Activated T-cell treated with anti-CD3 and anti-CD28 coated beads for 48 hours (primary cell): ENCODE results near the gene SLC6A1.
"Not testable (repeated sequence)": the region's sequence is repeated elsewhere in the genome, so short reads cannot be mapped to it uniquely, and the experiment has no call there.

ENCODE experiments used
- DNase-seq: peaks from one replicate; pipeline ENCODE4 v3.0.0-alpha.2; 2020; ENCODE audit warnings: low read depth

The SLC6A1 gene

DNA sequence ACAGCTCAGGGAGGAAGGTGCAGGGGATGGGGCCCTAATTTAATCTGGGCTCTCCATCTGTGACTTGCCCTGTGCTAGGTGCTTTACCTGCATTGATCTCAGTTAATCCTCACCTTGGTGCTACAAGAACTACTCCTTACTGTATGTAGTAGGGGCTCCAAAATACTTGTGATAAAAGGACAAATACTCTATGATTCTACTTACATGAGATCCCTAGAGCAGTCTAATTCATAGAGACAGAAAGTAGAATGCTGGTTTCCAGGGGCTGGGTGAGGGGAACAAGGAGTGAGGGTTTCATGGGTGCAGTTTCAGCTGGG, 67.2 kb downstream of the SLC6A1 start:
- DNase-seq: no peak

DNA sequence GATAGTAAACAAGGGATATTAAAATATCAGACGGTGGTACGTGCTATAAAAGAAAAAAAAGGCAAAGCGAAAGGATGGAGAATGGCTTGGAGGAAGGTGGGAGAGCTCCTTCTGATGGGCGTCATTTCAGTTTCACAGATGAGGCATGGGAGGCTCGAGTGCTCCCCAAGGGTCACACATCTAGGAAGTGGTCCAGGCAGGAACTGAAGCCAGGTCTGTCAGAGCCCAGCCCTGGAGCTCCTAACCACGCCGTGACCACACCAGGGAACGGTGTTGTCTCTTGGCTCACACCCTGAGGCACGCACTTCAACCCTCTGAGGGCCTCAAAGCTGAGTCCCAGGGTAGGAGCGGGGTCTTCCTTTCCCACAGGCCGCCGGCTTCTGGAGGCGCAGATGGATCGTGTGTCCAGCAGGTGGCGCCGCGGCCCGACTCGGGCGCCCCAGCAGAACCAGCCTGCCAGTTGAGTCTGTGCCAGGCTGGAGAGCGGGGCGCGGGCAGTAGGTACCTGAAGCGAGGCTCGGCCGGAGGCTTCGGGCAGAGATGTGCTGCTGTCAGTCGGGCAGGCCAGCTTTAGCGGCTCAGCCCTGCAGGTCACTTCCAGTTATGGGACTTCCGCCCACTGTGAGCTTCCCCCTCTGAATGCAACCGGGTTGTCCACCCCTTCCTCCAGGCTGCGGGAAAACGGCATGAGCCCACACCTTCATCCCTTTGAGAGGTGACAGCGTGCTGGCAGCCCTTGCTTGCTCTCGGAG, 68.1 kb downstream of the SLC6A1 start:
- peak; percentile 59 for DNase-seq

DNA sequence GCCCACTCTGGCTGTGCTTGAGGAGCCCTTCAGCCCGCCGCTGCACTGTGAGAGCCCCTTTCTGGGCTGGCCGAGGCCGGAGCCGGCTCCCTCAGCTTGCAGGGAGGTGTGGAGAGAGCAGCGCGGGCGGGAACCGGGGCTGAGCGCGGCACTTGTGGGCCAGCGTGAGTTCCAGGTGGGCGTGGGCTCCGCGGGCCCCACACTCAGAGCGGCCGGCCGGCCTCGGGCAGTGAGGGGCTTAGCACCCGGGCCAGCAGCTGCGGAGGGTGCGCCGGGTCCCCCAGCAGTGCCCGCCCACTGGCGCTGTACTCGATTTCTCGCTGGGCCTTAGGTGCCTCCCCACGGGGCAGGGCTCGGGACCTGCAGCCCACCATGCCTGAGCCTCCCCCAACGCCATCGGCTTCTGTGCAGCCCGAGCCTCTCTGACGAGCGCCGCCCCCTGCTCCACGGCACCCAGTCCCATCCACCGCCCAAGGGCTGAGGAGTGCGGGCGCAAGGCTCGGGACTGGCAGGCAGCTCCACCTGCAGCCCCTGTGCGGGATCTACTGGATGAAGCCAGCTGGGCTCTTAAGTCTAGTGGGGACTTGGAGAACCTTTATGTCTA, 68.8 kb downstream of the SLC6A1 start:
- not testable (repeated sequence) for DNase-seq

DNA sequence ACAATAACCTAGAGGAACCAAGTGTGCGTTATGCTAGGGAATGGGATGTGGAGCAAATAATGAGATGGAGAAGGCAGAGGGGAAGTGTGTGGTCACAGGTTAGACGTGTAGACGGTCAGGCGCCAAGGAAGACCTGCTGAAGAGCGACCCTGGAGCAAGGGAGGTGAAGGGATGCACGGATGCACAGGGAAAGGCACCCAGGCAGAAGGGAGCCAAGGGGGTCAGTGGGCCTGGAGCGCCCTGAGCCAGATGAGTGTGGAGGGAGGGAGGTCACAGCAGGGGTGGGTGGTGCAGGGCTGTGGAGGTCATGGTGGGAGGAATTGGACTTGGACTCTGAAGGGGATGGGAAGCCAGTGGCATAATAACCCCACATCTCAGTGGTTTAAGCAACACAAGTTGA, 70.2 kb downstream of the SLC6A1 start:
- no peak for DNase-seq

DNA sequence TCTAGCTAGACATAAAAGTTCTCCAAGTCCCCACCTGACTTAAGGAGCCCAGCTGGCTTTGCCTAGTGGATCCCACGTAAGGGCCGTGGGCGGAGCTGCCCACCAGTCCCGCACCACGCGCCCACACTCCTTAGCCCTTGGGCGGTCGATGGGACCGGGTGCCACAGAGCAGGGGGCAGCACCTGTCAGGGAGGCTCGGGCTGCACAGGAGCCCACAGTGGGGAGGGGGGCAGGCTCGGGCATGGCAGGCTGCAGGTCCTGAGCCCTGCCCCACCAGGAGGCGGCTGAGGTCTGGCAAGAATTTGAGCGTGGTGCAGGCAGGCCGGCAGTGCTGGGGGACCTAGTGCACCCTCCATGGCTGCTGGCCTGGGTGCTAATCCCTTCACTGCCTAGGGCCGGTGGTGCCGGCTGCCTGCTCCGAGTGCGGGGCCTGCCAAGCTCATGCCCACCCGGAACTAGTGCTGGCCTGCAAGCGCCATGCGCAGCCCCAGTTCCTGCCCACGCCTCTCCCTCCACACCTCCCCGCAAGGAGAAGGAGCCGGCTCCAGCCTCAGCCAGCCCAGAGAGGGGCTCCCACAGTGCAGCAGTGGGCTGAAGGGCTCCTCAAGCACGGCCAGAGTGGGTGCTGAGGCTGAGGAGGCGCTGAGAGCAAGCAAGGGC, 78.7 kb downstream of the SLC6A1 start:
- DNase-seq: no peak

DNA sequence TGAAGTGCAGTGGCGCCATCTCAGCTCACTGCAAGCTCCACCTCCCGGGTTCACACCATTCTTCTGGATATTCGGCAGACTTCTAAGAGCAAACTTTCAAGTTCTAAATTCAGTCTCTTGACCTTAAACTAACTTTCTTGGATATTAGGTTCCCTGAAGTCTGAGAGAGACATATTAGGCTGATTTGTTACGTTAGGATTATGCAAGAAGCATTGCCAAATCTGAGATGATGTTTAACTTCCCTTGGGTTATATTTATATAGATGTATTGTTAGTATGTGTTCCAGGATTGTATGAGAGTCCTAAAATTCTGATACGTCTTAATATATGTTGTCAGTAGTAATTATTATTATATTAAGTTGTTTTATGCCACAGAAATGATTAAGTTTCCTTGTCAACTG, 80.1 kb downstream of the SLC6A1 start:
- DNase-seq: no peak

DNA sequence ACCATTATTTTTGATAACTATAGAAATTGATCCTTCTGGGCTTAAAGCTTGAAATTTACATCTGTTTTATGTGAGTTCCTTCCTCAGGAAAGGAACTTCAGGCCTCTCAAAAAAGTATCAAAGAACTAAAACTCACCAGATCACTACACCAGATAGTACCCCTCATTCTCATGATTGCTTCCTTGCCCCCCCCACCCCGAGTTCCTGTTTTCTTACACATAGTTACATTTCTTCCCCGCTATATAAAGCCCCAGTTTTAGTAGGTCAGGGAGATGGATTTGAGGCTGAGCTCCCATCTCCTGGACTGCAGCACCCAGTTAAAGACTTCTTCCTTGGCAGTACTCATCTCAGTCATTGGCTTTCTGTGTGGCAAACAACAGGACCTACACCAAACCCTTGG, 81.5 kb downstream of the SLC6A1 start:
- no peak for DNase-seq

DNA sequence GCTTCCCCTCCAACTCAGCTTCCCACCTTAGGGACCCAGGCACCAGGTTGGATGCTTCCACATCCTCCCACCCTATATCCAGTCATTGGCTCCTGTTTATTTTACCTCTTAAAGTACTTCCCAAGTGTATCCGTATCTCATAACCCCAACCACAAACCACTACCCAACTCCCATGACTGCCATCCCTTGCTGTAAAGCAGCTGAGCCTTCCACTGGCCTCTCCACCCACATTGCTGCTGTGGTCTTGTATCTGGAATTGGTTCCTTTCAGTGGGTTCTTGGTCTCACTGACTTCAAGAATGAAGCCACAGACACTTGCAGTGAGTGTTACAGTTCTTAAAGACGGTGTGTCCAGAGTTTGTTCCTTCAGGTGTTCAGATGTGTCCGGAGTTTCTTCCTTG, 81.9 kb downstream of the SLC6A1 start:
- DNase-seq: no peak

DNA sequence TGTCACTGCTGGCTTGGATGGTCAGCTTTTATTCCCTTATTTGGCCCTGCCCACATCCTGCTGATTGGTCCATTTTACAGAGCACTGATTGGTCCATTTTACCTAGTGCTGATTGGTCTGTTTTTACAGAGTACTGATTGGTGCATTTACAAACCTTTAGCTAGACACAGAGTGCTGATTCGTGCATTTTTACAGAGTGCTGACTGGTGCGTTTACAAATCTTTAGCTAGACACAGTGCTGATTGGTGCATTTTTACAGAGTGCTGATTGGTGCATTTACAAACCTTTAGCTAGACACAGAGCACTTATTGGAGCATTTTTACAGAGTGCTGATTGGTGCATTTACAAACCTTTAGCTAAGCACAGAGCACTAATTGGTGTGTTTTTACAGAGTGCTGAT, 82.6 kb downstream of the SLC6A1 start:
- DNase-seq: not testable (repeated sequence)

DNA sequence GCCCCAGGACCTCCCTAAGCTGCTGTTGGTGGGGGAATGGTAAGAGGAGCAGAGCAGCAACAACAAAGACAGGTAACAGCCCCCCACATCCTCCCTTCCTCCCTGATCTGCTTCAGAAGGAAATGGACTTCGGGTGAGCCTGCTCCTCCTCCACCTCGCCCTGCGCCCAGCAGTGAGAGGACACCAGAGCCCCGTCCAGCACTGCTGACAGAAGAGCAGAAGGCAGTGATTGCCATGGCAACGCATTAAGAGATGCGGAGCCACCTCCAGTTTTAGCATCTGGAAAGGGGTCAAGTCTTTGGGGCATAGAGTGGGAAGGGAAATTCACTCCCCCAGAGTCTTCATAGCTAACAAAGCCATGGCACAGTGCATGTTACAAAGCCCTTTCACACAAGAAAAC, 84.2 kb downstream of the SLC6A1 start:
- no peak for DNase-seq

DNA sequence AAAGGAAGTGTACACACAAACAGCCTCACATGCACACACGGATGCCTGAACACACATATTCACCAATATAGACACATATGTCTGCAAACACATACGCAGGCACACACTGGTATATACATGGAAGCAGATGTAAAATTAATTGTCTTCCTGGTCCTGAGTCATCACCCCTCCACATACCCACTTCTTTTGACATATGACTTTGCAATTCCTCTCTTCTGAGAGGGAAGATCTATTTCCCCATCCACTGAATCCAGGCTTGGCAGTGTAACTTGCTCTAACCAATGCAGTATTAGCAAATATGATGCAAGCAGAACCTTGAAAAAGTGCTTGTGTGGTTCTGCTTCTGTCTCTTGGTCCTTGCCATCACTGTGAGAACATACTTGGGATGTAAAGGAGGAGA, 84.9 kb downstream of the SLC6A1 start:
- DNase-seq: no peak

DNA sequence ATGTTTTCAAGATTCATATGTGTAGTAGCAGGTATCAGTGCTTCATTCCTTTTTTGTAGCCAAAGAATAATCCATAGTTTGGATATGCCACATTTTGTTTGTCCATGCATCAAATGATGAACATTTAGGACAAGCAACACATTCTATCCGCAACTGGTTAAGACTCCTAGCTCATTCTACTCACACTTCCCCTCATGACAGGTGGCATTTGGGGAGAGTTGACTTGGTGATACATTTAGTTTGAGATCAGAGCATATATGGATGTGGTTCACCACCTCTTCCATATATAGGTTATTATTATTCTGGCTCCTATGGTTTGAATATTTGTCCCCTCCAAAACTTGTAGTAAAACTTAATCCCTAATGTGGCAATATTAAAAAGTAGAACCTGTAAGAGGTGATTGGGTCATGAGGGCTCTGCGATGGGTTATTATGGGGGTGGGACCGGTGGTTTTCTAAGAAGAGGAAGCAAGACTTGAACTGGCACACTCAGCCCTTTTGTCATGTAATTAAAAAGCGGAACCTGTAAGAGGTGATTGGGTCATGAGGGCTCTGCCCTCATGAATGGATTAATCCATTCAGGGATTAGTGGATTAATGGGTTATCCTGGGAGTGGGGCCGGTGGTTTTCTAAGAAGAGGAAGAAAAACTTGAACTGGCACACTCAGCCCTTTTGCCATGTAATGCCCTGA, 86.4 kb downstream of the SLC6A1 start:
- no peak for DNase-seq

DNA sequence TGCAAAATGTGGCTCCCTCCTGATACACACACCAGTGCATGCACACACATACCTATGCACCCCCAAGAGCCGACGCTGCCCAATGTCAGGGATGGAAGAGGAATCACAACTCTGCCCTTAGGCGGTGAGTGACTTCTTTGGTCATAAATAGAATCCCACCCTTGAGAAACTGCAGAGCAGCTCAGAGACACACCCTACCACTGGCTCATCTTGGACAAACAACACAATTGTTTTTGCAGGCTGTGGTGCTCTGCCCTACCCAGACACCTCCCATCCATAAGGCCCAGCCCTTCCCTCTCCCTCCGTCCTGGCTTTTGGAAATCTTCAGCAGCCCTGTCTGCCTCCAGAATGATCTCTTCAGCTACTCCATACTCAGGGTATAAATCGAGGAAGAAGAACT, 87.9 kb downstream of the SLC6A1 start:
- no peak for DNase-seq

DNA sequence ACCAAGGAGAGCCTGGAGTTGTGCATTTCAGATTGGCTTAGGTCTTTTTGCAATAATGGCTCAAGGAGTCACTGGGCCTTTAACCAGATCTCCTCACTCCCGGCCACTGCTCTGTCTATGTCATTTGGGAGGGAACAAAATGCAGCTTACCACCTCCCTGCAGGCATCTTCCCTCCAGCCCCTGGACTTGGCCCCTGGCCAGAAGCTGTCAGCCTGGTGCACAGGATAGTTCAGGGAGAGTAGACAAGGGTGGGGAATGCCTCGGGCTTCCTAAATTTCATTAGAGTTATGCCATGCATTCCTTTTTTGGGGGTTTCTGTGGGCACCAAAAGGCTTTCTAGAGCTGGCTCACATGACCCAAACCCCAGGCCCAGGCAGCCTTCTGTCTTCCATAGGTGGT, 91.5 kb downstream of the SLC6A1 start:
- no peak for DNase-seq

DNA sequence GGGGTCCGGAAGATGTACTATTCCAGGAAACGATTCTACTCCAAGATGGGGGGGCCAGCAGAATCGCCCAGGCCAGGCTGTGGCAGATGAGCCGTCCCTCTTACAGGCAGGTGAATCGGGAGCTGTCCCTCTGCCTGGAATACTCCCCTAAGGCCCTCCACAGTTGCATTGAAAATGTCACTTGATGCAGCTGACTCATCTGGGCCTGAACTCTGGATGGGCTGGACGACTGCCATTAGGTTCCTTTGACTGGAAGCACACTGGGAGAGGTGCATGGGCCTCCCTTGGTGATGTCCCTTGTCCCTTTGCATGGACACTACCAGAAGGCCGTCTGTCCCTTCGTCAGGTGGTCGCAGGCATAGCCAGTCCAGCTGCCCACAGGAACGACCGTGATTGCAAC, 92.1 kb downstream of the SLC6A1 start:
- DNase-seq: no peak

DNA sequence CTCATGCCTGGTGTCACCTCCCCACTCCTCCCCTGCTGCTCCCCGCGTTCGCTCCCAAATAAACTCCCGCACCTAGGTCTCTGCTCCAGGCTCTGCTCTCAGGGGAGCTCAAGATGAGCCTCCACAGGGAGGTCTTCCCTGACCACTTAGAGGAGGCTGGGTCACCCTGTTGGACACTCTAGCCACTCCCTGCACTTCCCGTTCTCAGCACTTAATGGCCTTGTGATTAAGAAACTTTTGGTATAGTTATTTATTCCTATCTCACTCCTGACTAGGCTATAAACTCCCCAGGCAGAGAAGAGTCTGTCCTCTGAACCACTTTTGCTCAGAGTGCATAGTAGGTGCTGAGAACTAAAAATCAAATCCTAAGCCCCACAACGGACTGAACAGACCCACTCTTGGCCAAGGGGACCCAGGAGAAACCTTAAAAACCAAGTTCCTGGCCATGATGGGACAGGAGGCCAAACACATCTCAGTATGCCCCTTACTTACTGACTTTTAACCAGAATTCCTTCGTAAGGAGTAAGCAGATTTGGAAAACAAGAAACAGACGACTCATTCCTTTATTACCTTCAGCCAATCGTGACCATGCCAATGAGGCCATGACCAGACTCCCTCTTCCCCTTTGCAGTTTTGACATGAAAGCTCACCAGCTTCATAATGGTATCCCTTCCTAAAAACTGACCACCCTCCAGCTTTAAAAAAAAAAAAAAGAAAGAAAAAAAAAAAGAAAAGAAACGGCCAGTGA, 92.7 kb downstream of the SLC6A1 start:
- no peak for DNase-seq

DNA sequence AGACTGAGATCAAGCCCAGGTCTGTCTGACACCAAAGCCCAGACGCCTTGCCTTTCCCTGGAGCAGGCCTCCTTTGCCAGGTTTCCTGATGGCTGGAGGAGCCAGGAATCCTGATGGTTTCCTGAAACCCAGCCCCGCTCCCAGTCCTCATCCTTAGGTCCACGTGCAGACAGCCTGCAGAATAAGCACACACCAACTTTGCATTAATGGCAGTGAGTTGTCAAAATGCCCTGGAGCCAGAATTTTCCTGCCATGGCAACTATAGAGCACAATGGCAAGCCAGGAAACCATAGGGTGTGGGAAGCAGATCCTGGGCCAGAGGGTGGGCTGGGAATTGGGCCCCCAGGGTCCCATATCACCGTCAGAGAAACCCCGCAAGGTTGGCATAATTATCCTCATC, 94.3 kb downstream of the SLC6A1 start:
- DNase-seq: no peak

DNA sequence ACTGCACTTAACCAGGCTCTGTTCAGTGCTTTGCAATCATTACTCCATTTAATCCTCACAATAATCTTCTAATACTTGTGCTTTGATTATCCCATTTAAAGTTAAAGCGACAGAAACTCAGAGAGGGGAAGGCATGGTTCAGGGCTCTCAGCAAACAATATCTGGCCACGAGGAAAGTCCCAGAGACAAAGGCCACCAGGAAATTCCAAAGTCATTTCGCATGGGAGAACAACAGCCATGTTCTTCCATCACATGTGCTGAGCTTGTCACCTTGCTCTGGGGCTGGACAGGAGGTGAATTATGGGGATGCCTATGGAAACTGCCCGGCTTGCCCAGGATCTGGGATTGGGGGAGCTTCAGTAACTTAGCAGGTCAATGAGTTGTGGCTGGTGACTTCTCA, 95.5 kb downstream of the SLC6A1 start:
- DNase-seq: no peak

DNA sequence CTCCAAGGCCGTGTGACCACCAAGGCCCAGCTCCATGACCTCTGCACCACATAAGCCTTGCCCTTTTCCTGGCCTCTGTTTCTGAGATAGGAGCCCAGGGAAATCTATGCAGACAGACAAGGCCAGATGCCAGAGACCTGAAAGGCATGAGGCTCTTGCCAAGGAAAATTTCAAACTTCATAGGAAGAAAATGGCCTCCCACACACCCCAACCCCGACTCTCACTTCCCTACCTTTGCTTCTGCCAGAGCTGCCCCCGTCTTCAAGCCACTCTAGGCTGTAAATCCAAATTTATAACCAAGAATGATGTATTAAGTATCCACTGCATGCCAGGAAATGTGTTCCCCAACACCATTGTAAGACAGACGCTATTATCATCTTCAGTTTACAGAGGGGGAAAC, 96.3 kb downstream of the SLC6A1 start:
- no peak for DNase-seq
